Neural progenitor cell (in vitro differentiated cells): ENCODE results near the gene BLOC1S1. TPM values are rescaled to one million over a fixed set of nuclear protein-coding genes. Genes with fewer than 3 reads are reported as not detected.

Experiments
- DNase-seq: peaks from one replicate; pipeline ENCODE4 v3.0.0-alpha.2; 2016; ENCODE audit warnings: low spot score
- H2AFZ ChIP-seq: fragments of 200-600 bp; sonication (generic); replicated peaks from 2 replicates; pipeline ENCODE4 v1.6.1; 2016; ENCODE audit warnings: antibody characterized with exemption
- H3F3A ChIP-seq: fragments of 200-600 bp; sonication (generic); 2 replicates; pipeline ENCODE4 v1.6.1; 2016; ENCODE audit warnings: antibody characterized with exemption, low read depth
- H3K27ac ChIP-seq: fragments of 200-600 bp; sonication (generic); 2 replicates; pipeline ENCODE4 v1.5.1; 2016; ENCODE audit warnings: mild to moderate bottlenecking
- H3K27me3 ChIP-seq: fragments of 200-600 bp; sonication (generic); 2 replicates; pipeline ENCODE4 v1.6.1; 2016; ENCODE audit warnings: mild to moderate bottlenecking, moderate library complexity
- H3K36me3 ChIP-seq: fragments of 200-600 bp; sonication (generic); 2 replicates; pipeline ENCODE4 v1.5.1; 2016
- H3K4me1 ChIP-seq: fragments of 200-600 bp; sonication (generic); 2 replicates; pipeline ENCODE4 v1.6.1; 2016; ENCODE audit warnings: mixed run types
- H3K4me2 ChIP-seq: fragments of 200-600 bp; sonication (generic); 2 replicates; pipeline ENCODE4 v1.6.1; 2016
- H3K4me3 ChIP-seq: fragments of 200-600 bp; sonication (generic); 2 replicates; pipeline ENCODE4 v1.5.1; 2016
- H3K79me2 ChIP-seq: fragments of 200-600 bp; sonication (generic); 2 replicates; pipeline ENCODE4 v1.6.1; 2016; ENCODE audit warnings: low read depth
- H3K9ac ChIP-seq: fragments of 200-600 bp; sonication (generic); 2 replicates; pipeline ENCODE4 v1.6.1; 2016
- H3K9me3 ChIP-seq: fragments of 200-600 bp; sonication (generic); 2 replicates; pipeline ENCODE4 v1.5.1; 2016; ENCODE audit warnings: low read depth
- H4K20me1 ChIP-seq: fragments of 200-600 bp; sonication (generic); 2 replicates; pipeline ENCODE4 v1.6.1; 2016; ENCODE audit warnings: low read depth
- H3K27ac Mint-ChIP-seq: 3 replicates; pipeline ENCODE4 v1.8.0; 2021; ENCODE audit warnings: mixed read lengths
- H3K27me3 Mint-ChIP-seq: 2 replicates; pipeline ENCODE4 v1.8.0; 2022; ENCODE audit warnings: low read depth, mild to moderate bottlenecking, inconsistent platforms, moderate library complexity, mixed read lengths; ENCODE audit not compliant: insufficient read depth
- H3K36me3 Mint-ChIP-seq: 3 replicates; pipeline ENCODE4 v1.8.0; 2021; ENCODE audit warnings: mixed read lengths
- H3K4me1 Mint-ChIP-seq: 3 replicates; pipeline ENCODE4 v1.8.0; 2021; ENCODE audit warnings: mixed read lengths
- H3K4me3 Mint-ChIP-seq: 3 replicates; pipeline ENCODE4 v1.8.0; 2021; ENCODE audit warnings: mild to moderate bottlenecking, moderate library complexity, mixed read lengths
- H3K9me3 Mint-ChIP-seq: 3 replicates; pipeline ENCODE4 v1.8.0; 2020; ENCODE audit warnings: mixed read lengths
- CTCF ChIP-seq: fragments of 200-600 bp; sonication (generic); IDR thresholded peaks from 2 replicates; pipeline ENCODE4 v1.5.1; 2017; ENCODE audit warnings: antibody characterized with exemption, mild to moderate bottlenecking
- EZH2 ChIP-seq: fragments of 200-600 bp; sonication (generic); IDR thresholded peaks from 2 replicates; pipeline ENCODE4 v1.6.1; 2017; ENCODE audit warnings: antibody characterized with exemption, mild to moderate bottlenecking, moderate library complexity
- EZH2phosphoT487 ChIP-seq: fragments of 200-600 bp; sonication (generic); IDR thresholded peaks from 2 replicates; pipeline ENCODE4 v1.6.1; 2017; ENCODE audit warnings: antibody characterized with exemption
- total RNA-seq: library from RNA; depleted of rRNA; stranded (reverse); fragments of >200 nt; gene quantifications from 2 replicates; pipeline ENCODE4 v1.2.3, GENCODE V29; 2015; ENCODE audit warnings: low replicate concordance

BLOC1S1 gene
- total RNA-seq, 1 donor from 2014 or later, result 48.1 TPM

GRCh38 chr12:55723516-55724225, 7.8 kb downstream of the BLOC1S1 start:
- peak overlapping the region; percentile 55 for H3K4me3 Mint-ChIP-seq
- Histone ChIP-seq H3K9ac (no peak overlapping the region), H3K79me2 (peaks cover 28% of the 10 kb centered on the region), H2AFZ (no peak overlapping the region), H3F3A (peaks cover 27% of the 10 kb centered on the region), H3K27me3 (no peaks in the 10 kb centered on the region), H4K20me1 (peaks cover 19% of the 10 kb centered on the region), H3K36me3 (no peaks in the 10 kb centered on the region), H3K4me3 (no peak overlapping the region), H3K4me1 (peaks cover 17% of the 10 kb centered on the region), H3K9me3 (no peaks in the 10 kb centered on the region), H3K4me2 (no peak overlapping the region), H3K27ac (no peak overlapping the region)
- no peak overlapping the region for H3K27ac Mint-ChIP-seq
- H3K4me1 Mint-ChIP-seq, result peaks cover 36% of the 10 kb centered on the region
- peaks cover 4% of the 10 kb centered on the region for H3K27me3 Mint-ChIP-seq
- DNase-seq, result no peak
- H3K36me3 Mint-ChIP-seq, result peaks cover 14% of the 10 kb centered on the region
- H3K9me3 Mint-ChIP-seq, result no peaks in the 10 kb centered on the region
- no peak for TF ChIP-seq EZH2
- TF ChIP-seq EZH2phosphoT487, result no peak
- TF ChIP-seq CTCF, result no peak

GRCh38 chr12:55724226-55724939, 8.5 kb downstream of the BLOC1S1 start:
- Histone ChIP-seq H3F3A (peaks cover 33% of the 10 kb centered on the region), H4K20me1 (peaks cover 19% of the 10 kb centered on the region), H3K36me3 (no peaks in the 10 kb centered on the region), H3K4me3 (no peak overlapping the region), H3K4me2 (no peak overlapping the region), H2AFZ (no peak overlapping the region), H3K79me2 (peaks cover 23% of the 10 kb centered on the region), H3K27ac (no peak overlapping the region), H3K27me3 (no peaks in the 10 kb centered on the region), H3K9ac (no peak overlapping the region), H3K4me1 (peaks cover 10% of the 10 kb centered on the region), H3K9me3 (no peaks in the 10 kb centered on the region)
- Mint-ChIP-seq H3K27ac (no peak overlapping the region), H3K4me1 (peaks cover 31% of the 10 kb centered on the region), H3K4me3 (peak overlapping the region; percentile 53), H3K36me3 (peaks cover 14% of the 10 kb centered on the region), H3K27me3 (peaks cover 6% of the 10 kb centered on the region), H3K9me3 (no peaks in the 10 kb centered on the region)
- TF ChIP-seq EZH2phosphoT487, result no peak
- TF ChIP-seq CTCF, result peak; percentile 69
- DNase-seq, result peak; percentile 71

DNA sequence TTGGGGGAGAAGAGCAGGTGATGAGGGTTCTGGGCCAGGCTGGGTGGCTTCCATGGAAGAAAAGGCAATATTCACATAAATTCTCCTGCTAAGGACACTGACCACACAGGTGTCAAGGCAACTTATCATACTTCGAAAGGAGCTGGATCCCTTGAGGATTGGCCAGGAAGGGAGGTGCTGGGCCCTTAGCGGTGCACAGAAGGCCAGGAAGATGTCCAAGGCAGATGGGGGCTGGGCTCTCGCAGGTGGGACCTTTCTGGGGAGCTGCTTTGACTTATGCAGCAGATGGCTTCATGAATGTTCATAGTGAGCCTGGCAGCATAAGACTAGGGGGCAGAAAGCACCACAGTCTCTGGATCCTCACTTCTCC, 9.1 kb downstream of the BLOC1S1 start:
- Mint-ChIP-seq H3K27me3 (peaks cover 9% of the 10 kb centered on the region), H3K4me1 (peaks cover 30% of the 10 kb centered on the region), H3K4me3 (peak overlapping the region; percentile 28), H3K36me3 (peaks cover 14% of the 10 kb centered on the region), H3K9me3 (no peaks in the 10 kb centered on the region), H3K27ac (no peak overlapping the region)
- no peaks in the 10 kb centered on the region for H3K9me3 ChIP-seq
- H3K4me1 ChIP-seq, result peaks cover 9% of the 10 kb centered on the region
- H3K4me3 ChIP-seq, result no peak overlapping the region
- H3K79me2 ChIP-seq, result peaks cover 23% of the 10 kb centered on the region
- H3K27me3 ChIP-seq, result no peaks in the 10 kb centered on the region
- no peak overlapping the region for H3K4me2 ChIP-seq
- no peak for DNase-seq
- no peak overlapping the region for H2AFZ ChIP-seq
- no peak for TF ChIP-seq EZH2
- TF ChIP-seq EZH2phosphoT487, result no peak
- TF ChIP-seq CTCF, result no peak
- peaks cover 39% of the 10 kb centered on the region for H3F3A ChIP-seq
- peaks cover 19% of the 10 kb centered on the region for H4K20me1 ChIP-seq
- no peaks in the 10 kb centered on the region for H3K36me3 ChIP-seq
- H3K9ac ChIP-seq, result no peak overlapping the region
- no peak overlapping the region for H3K27ac ChIP-seq
